Left renal cortex interstitium (tissue), 4 donors: Measurements from ENCODE around the gene NPC1. TPM values are rescaled to one million over a fixed set of nuclear protein-coding genes. Genes with fewer than 3 reads are reported as not detected.

Experiments used
- DNase-seq, 4 donors: peaks; one replicate each; pipeline ENCODE4 v3.0.0-alpha.2; 2013; ENCODE audit warnings: low read depth in 4 of 4, low spot score in 2 of 4, missing footprints in 1 of 4
- polyA plus RNA-seq, 4 donors: library from polyadenylated mRNA; unstranded; fragments of 120-200 nt; gene quantifications; one replicate each; pipeline ENCODE4 v1.2.1, GENCODE V29; 2013; ENCODE audit not compliant: insufficient read length in 4 of 4

Gene NPC1
- polyA plus RNA-seq, 4 donors: 18.3 to 29.0 (median 23.7) TPM

DNA sequence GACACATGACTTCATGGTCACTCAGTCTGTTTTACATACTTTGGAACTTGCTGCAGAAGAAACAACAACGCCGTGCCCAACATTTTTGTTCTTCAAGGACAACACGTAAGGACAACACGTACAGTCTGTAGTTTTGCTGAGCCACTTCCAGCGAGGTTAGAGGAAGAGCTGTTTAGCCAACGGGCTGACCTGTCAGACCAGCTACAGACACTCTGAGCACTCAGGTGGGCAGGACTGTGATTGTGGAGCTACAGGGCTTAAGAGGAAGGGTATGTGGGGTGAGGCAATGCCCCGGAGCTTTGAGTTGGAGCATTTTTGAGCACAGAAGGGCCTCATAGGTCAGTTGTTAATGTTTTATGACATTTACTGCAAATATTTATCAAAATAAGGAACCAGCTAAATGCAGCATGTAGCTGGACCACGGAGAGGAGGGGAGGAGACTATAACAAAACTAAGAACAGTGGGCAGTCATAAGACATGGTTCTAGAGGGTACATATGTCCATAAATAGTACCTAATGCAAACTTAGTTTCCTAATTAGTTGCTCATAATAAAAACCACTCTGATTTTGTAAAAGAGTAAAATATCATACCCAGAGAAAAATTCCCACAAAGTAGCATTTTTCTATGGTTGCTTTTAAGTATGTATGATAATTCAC is 26.3 kb upstream of the NPC1 start:
- DNase-seq: no peak

DNA sequence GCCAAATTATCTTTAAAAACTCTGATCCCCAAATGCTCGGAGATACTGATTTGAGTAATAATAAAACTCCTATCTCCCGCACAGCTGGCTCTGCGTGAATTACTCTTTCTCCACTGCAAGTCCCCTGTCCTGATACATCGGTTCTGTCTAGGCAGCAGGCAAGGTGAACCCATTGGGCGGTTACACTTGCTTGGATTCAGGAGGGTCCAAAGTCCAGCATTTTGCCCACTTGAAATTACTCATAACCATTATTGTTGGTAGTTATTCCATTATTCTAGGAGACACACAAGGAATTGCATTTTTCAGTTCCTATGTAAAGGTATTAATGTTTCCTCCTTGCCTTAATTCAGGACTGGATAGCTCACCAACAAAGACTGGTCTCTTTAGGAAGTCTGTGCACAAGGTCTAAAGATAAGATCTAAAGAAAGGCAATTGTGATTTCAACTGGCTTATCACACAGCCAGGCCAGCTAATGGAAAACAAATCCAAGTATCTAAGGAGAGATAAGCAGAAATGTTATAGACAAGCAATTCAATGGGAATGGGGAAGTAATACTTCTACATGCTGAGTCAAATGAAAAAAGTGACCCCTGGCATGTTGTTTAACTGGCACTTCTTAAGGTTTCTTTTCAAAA is 23.2 kb upstream of the NPC1 start:
- no peak for DNase-seq

DNA sequence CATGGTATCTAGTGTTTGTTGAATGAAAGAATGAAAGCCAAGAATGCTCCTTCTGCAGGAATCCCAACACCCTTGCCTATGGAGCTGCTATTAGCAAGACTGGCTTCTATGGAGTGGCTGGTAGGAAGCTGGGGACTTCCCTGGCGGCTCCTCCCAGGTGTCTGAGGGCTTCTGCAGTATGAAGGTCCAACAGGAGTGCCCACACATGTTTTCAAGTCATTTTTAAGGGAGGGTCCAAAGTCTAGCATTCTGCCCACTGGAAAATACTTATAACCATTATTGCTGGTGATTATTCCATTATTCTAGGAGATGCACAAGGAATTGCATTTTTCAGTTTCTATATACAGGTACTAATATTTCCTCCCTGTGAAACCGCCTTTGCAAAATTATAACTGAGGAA is 21.9 kb upstream of the NPC1 start:
- no peak for DNase-seq

DNA sequence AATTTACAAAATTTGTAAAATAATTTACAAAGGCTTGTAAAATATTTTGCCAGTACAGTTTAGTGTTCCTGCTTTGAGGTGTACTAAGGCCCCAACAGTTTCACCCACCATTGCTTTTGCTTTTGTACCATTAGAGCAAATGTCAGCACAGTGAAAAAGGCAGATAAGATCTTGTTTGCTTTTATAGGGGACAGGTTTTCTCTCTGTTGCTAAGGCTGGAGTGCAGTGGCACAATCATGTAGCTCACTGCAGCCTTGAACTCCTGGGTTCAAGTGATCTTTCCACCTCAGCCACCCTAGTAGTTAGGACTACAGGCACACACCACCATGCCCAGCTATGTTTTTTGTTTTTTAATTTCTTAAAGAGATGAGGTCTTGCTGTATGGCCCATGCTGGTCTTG is 19.6 kb upstream of the NPC1 start:
- DNase-seq: no peak

DNA sequence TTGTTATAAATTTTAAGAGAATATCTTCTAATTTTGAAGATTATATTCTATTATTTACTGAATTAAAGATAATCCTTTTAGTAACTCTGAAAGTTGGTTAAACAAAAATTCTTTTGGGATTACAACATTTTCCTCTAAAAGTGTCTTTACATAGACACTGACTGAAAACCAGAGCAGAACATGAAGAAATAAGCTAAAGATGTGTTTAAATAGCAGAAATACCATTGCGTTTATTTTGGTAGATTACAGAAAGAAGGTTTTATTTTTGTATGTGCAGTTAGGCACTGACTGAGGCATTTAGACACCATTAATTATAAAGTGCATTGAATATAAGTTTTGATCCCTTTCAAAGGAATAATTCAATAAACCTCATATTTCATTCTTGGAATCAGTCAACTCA is 13.5 kb upstream of the NPC1 start:
- no peak for DNase-seq

DNA sequence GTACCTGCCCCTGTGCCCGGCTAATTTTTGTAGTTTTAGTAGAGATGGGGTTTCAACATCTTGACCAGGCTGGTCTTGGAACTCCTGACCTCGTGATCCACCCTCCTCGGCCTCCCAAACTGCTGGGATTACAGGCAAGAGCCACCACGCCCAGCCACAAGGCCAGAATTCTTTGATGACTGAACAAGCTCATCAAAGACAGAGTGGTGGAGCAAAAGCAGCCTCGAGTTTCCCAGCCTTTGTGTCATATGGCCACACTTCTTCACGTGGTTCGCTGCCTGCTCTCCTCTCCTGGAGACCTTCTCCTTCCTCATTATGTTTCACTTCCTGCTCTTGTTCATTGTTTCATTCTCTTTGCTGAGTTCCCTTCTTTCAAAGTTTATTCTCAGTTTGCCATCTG is 9.9 kb upstream of the NPC1 start:
- no peak for DNase-seq

DNA sequence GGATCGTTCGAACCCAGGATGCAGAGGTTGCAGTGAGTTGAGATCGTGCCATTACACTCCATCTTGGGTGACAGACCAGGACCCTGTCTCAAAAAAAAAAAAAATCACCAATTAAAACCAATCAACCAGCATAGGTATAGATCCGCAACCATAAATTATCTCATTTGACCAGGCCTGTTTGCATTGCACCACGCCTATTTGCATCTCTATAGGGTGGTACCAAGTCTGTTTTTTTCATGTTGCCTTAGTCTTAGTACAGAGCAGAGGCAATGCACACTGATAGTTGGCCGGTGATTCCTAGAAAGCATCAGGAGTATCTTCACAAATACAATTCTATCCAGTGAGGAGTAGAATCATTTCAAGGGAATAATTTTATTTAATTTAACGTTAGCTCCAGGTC is 9.3 kb upstream of the NPC1 start:
- DNase-seq: no peak

DNA sequence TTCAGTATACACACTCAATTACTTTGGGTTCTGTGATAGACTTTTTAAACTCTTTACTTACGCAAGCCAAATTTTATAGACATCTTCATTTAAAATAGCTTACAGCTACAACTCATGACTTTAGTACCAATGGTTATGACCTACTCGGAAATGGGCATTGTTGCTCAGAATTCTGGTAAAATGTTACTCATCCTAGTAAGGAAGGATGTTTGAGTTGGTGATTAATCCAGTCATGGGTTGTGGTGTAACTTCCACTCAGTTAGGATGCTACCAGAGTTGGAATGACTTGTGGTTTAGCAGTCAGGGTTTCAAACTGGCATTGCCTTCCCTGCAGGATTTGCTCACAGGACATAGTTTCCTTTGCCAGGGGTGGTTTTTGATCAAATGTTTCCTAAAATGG is 7.4 kb upstream of the NPC1 start:
- DNase-seq: no peak

DNA sequence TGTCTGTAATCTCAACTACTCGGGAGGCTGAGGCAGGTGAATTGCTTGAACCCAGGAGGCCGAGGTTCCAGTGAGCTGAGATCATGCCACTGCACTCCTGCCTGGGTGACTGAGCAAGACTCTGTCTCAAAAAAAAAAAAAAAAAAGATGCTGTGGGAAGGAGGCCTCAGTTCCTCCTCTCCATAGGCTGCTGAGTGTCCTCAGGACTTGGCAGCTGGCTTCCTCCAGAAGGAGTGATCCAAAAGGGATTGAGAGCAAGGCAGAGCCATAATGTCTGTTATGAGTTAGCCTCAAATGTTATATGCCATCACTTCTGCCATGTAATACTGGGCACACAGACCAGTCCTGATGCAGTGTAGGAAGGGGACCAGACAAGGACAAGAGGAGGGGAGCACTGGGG is 6.6 kb upstream of the NPC1 start:
- no peak for DNase-seq

DNA sequence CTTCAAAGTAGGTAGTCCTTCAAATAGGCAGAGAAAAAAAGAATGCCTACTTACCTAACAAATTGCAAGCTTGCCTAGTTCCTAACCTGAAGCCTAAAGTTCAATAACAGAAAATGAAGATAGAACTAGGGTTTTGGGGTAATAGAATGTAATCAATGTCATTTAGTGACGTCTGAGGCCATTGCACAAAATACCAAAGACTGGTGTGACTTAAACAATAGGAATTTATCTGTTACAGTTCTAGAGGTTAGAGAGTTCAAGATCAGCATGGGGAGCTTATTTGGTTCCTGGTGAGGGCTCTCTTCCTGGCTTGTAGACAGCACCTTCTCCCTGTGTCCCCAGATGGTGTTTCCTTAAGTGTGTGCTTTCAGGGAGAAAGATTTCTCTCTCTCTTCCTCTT is 4.7 kb upstream of the NPC1 start:
- DNase-seq: no peak

DNA sequence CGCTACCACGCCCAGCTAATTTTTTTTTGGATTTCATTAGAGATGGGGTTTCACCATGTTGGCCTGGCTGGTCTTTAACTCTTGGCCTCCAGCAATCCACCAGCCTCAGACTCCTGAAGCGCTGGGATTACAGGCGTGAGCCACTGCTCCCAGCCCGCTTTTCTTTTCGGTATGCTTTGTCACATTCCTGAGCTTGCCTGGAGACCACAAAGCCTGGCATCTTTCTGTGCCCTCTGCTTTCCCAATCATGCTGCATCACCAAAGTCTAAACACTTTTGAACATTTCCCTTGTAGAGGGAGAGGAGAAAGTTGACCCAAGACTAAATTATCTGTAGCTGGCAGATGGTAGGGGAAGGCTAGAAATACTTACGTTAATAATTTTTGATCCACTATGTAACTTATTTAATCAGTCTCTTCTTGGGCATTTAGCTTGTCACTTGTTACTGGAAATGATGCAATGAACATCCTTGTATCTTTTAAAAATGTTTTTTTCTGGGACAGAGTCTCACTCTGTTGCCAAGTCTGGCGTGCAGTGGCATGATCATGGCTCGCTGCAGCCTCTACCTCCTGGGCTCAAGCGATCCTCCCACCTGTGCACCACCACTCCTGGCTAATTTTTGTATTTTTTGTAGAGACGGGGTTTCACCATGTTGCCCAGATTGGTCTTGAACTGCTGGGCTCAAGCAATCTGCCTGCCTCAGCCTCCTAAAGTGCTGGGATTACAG is 2.7 kb upstream of the NPC1 start:
- DNase-seq: no peak

DNA sequence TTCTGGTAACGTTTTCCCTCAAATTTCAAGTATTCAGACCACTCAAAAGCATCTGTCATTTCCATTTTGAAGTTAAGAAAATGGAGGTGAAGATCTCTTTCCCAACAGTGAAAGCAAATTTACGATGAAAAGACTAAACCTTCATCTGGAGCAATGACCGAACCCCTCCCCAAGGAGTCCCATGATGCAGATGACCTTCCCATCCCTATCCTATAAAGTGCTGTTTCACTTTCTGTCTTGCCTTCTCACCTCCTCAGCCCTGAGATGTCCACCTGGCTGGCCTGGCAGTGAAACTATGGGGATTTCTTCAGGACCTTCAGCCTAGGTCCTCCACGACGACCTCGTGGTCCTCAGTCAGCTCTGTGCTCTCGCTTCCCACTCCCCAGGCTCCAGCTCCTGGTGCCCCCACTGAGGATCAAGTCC is 925 bp upstream of the NPC1 start:
- DNase-seq: no peak

DNA sequence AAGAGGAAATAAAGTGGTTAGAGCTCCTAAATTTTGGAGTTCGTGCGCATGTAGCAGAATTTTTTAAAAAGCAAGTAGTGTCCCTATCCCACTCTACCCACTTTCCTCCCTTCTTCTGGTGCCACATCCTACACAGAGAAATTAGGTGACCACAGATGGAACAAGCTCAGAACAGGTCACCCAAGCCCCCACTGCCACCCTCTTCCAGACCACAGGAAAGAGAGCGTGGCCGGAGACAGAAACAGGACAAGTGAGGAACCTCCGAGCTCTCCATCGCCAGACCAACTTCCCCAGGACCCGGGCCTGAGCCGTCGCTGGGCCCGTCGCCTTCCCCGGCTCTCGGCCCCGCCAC is 433 bp downstream of the NPC1 start:
- peak in 1 of 4 donors; percentile 19 for DNase-seq

DNA sequence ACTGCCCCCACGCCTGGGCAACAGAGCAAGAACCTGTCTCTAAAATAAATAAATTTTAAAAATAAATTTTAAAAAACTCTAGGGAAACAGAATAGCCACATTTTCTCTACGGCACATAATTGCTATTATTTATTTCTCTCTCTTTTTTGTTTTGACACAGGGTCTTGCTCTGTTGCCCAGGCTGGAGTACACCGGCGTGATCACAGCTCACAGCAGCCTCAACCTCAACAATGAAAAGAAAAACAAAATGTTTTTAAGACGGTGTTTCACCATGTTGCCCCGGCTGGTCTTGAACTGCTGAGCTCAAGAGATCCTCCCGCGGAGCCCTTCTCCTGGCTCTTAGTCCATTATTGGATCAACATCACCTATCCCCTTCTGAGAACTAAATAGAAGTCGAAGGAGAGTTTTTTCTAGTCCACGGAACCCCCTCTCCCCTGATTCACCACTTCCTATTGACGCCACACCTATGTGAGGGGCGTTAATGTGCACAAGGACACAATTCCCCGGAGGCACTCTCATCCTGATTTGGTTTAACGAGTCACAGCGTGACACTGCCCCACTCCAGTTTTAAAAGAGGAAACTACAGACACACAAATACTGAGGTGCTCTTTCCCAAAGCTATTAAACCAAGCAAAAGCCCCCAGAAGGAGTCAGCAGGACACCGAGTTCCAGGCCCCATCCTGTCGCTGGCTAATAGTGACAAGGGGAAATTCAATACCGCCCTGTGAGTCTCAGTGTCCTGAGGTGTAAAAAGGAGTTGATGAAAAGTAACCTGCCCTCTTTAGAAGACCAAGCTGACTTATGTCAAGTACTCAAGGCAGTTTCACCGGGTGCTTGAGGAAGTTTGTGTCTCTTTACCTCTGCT is 1.1 kb downstream of the NPC1 start:
- peak in 2 of 4 donors; percentile 13 to 24 for DNase-seq

DNA sequence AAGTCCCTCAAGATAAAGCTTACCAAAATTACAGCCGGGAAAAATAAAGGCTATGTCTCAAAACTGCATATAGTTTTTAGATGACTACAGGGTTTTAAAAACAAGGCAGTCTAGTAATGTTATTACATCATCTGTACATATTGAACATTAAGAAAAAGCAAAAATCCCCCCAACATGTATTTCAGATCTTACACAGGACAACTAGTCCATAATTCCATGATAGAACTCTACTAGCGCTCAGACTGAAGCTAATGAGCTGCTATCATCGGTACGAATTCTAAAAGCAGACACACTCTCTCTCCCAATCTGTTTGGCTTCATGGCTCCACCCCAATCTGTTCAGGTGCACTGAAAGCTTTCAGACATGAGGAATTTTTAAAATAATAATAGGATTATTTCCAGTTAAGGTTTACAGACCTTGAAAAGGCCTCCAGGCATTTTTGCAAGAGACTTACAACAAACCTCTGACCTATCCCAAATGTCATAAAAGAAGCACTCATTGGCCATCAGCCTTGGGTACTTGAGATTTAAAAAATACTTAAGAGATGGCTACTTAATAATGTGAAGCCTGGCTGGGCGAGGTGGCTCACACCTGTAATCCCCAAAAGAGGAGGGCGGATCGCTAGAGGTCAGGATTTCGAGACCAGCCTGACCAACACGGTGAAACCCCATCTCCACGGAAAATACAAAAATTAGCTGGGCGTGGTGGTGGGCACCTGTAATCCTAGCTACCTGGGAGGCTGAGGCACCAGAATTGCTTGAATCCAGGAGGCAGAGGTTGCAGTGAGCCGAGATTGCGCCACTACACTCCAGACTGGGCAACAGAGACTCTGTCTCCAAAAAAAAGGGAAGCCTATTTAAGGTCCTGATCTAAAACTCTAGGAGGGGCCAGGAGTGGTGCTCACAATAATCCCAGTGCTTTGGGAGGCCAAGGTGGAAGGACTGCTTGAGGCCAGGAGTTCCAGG is 2.0 kb downstream of the NPC1 start:
- no peak for DNase-seq

DNA sequence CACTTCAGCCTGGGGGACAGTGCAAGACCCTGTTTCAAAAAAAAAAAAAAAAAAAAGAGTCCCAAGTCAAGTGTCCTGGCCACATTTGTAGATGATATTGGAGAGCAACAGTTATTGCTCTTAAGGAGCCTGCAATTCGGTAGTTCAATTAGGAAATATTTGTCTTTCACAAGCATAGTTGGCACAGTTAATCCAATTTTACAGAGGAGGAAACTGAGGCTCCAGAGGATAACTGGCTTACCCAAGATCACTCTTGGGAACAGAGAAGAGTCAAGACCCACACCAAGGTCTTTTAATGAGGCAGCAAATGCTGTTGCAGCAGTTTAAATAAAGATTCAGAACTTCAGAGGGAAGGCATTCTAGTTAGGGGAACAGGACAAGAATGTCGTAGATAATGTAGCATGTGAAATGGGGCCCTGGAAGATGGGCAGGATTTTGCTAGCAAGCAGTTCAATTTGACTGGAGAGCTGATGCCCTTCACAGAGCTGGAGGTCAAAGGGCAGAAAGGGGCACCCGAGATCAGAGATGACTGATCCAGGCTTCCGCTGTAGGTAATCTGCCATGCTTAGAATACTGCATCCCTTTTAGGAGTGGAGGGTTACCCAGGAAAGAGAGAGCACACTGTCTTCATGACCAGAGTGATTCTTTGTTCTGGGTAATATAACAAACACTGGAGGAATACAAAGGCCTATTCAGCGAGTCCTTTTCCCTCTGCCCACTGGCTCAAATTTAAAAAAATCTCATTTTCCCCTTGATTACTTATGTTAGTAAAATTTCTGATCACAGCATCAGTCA is 3.0 kb downstream of the NPC1 start:
- DNase-seq: no peak

DNA sequence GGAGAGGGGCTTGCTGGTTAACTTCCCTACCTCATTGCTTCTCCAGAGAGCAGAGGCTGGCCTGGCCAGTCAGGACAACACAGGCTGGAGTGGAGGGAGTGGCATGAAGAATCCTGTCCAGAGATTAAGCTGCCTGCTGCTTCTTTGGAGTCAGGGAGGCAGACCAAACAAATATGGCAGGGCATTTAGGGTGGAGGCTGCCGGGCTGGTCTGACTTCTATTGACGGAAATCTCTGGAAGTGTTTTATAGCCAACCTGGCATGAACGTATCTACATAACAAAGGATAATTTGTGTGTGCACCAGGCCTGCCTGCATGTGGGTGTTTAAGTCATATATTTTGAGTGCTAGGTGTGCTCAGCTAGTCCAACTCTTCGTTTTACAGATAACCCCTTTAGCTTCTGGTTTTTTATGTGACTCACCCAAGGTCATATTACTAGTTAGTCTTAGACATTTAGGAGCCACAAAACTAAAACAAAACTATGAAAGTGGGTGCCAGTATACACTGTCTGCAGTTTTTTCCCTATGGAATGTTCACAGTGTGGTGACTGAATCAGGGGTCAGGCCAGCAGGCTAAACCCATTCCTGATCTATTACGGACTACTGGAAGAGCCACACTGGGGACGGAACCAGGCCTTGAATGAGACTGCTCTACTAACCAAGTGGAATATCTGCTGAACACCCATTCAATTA is 5.5 kb downstream of the NPC1 start:
- no peak for DNase-seq

DNA sequence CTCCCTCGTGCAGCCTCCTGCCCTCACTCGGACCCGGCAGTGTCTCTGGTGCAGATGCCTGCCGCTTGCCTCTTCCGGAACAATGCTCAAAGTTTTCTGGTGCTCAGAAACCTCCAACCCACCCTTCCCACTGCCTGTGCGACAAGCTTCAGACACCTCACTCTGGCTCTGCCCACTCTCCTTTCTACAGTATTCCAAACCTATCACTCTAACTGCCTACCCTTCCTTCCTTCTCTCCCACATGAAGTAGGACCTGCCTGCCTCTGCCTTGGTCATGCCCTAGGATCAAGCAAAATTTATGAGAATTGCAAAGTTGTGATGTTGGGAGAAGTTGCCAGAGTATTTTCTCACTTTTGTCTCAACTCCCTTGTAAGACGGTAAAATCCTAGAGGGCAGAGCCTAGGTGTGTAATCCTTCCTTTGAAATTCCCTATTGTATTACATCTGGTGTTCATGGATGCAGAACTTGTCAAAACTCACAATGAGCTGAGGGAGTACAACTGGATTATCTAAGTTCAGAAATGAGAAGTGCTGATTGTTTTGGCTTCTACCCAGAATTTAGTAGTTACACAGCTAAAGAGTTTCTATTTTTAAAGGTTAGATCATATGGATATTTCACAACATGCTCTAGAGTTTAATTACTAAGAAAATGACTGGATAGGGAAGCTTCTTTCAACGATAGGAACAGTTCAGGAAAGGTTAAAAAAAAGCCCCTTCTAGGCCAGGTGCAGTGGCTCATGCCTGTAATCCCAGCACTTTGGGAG is 7.2 kb downstream of the NPC1 start:
- DNase-seq: no peak
